HUDEP-2 (cell line): ENCODE results near the gene CDC37L1.
"Not testable (repeated sequence)": the region's sequence is repeated elsewhere in the genome, so short reads cannot be mapped to it uniquely, and the experiment has no call there.

Experiments used
- DNase-seq, 76 experiments: peaks; one replicate each; lab custom pipeline; 2025; ENCODE audit not compliant: unreplicated experiment in 76 of 76; lab: John Stamatoyannopoulos, UW

CDC37L1 gene

GRCh38 chr9:4746278-4747030 lies 67.1 kb downstream of the CDC37L1 start:
- DNase-seq: no peak

- DNase-seq: peak in 4 of 76 experiments; percentile 1 to 30 (median 6)
These were observed 69.2 kb downstream of the CDC37L1 start for GRCh38 chr9:4748612-4749011.

DNA sequence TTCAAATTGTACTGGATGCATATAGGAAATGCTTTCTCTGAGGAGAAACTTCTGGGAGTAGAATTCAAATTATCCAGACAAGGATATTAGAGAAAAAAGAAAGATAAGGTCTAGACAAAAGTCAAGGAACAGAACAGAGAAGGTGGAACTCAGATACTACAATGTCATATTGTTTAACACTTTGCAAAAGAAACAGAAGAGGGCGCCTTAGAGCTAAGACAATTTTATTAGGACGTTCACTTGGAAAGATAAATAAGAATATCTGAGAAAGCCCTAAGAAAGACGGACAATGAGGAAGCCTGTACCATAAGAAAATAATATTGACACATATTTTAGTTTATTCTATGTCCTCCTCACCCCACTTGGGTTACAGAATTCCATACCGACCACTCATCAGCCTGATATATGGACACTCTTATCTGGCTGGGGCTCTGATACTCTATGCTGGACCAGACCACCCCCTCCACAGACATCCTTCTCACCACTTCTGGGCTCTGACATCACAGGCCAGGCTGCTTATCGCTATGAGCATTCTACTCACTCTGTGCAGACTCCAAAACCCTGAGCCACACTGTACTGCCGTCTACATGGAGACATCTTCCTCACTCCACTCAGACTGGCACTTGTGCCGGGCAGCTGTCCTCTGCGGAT lies 70.8 kb downstream of the CDC37L1 start:
- peak in 28 of 76 experiments; percentile 2 to 53 (median 26) for DNase-seq

GRCh38 chr9:4754530-4754929 lies 75.2 kb downstream of the CDC37L1 start:
- not testable (repeated sequence) for DNase-seq

DNA sequence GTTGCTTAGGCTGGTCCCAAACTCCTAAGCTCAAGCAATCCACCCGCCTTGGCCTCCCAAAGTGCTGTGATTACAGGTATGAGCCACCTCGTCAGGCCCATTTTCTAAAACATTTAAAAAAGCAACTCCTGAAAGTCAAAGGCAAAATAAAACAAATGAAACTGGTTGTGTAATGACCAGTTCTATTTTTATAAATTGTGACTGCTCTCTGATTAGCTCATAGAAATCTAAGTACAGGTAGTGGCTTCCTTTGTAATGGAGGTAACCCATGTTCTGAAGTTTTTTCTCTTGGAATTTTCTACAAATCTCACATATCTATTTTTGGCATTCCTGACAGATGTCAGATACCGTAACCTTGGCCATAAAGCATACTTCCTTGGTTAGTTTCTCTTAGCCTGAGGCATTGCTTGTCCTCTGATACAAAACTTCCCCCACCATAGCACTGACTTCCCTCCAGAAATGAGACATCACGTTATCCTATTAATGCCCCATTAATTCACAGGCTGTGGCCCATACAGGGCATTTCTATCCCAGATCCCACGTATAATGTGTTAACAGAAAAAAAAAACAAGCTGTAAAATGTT lies 75.7 kb downstream of the CDC37L1 start:
- no peak for DNase-seq

DNA sequence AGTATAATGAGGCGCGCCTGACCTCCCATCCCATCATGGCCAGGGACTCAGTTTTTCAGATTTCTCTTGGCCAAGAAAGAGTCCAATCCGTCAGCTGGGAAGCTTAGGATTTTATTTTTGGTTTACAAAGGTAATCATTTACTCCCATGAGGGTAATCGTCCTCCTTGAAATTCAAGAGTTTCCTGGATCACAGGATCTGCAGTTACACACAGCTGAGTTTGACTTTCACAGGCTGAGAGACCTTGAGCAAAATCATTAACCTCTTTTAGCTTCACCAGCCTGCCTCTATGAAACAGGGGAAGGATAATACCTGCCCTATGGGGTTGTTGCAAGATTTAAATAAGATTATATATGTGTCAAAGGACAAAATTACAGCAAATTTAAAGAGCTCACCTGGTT lies 77.1 kb downstream of the CDC37L1 start:
- no peak for DNase-seq
